Activated T-cell treated with anti-CD3 and anti-CD28 coated beads for 24 hours (primary cell): ENCODE measurements around the gene ZNF385B.
"Not testable (repeated sequence)": the region's sequence is repeated elsewhere in the genome, so short reads cannot be mapped to it uniquely, and the experiment has no call there.

ENCODE experiments used
- DNase-seq: peaks from one replicate; pipeline ENCODE4 v3.0.0-alpha.2; 2020; ENCODE audit warnings: low read depth

The ZNF385B gene

DNA sequence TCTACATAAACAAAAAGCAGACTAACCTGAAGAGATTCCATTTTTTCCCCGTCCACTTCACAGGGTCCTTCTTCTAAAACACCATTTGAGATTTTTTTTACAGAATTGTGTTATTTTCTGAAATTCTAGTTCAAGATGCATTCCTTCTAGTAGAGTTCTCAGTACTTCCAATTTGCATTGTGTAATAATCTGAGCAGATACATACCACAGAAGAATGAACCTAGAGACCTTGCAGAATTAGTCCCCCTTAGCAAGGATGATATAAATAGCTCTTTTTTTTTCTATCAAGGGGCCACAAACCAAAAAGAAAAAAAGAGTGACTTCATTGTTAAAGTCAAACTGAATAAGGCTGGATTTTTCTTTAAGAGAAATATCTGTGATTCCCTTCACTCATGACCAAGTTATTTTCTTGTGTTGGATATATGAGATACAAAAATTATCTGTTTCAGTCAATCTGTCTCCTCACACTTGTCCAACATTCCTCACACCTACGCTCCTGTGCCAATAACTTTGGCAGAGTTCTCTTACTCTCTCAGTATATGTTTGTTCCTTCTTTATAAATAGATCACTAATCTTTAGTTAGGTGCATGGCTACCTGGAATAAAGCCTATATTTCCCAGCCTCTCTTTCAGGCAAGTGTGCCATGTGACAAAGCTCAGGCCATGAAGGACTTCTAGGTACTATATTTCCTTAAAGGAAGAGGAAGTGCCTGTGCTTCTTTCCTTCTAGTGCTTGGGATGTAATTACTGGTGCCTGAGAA, 183.5 kb downstream of the ZNF385B start:
- DNase-seq, result no peak

- DNase-seq, result no peak
Measured at GRCh38 chr2:179677077-179677688, 184.2 kb downstream of the ZNF385B start.

DNA sequence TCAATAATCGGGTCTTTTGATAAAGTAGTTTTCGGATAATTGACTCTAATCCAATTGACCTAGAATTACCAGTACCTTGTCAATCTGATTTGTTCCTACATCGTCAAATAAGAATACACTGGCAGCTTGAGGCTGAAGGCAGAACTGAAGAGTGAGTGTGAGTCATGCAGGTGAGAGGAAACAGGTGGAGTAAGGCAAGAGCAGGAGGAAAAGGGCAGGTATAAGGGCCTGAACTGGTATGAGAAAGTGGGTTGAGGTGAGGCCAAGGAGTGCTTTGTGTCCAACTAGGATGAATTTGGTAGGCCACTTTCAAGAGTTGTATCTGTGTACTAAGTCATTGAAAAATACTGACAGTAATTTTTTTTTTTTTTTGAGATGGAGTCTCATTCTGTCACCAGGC, 186.0 kb downstream of the ZNF385B start:
- no peak for DNase-seq

DNA sequence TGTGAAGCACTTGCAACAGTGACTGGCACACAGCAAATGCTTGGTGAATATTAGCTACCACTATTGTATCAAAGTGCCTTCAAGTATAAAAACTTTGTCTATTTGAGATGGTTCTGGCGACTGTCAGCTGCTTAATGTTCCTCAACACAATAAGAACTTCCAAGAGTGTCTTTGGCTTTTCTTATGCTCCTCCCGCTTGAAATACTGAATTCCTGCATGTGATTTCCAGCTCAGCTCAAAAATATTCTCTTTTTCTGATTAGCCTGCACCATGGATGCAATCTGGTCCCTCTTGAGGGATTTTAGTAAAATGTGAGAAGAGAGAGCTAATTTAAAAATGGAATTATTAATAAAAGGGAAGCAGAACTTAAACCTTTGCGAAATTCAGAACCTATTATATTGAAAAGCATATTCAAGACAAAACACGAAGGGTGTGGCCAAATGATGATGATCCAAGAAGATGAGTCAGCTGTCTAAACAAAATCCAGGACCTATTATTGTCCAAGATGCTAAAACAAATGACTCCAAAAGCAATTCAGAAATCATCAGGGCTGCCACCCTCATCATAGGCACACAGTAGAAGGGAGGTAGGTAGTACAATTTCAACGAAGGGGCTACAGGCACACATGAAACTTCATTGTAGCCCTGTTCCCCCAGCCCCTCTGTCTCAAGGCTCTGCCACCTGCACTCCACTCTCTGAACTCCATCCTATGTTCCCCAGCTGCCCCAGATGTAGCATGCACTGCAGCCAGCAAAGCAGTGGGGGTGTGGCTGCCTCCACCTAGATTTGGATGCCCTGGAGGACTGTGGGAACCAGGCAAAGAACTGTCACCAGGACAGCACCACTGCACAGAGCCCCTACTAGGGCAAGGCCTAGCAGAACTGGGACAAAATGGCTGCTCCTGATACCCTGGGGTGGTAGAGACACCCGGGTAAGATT, 190.1 kb downstream of the ZNF385B start:
- no peak for DNase-seq

- DNase-seq, result no peak
Measured at GRCh38 chr2:179669196-179669595, 192.2 kb downstream of the ZNF385B start.

- DNase-seq, result no peak
Measured at GRCh38 chr2:179664972-179665812, 196.2 kb downstream of the ZNF385B start.

DNA sequence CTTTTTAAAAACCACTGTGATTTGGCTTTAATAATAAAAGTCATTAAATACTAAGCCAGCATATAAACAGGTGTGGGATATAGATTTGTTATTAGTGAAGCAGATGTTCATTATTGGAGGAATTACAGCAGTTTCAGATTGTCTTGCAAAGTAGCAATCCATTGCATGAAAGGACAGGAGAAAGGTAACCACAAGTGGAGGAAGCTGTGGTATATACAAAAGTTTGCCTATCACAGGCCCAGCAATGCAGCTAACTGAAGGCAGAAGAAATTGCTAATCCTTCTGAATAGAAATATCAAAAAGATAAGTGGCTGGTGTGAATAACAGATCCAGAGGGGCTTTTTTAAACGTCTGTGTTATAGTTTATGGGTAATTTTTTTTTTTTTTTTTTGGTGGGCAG, 199.4 kb downstream of the ZNF385B start:
- DNase-seq, result no peak

DNA sequence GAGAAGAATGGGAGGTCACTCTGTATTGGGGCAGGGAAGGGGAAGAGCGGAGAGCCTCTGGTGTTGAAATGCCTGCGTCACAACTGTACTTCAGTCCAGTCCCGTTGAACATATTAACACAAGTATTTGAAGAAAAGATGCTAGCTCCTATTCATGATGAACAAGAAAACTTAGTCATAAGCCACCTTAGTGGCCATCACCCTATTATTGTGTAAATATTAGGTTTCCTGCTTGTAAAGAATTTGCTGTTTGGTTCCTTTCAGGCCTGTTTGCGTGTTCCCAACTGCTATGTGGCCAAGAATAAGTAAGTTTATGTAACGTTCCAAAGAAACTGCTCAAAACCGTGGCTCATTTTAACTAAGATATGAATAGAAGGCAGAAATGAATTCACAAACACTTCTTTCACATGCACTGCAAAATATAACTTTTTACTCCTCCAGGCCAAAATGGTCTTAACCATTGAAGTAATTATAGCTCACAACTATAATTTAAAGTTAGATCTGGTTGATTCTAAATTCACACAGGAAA, 204.3 kb downstream of the ZNF385B start:
- DNase-seq, result no peak

DNA sequence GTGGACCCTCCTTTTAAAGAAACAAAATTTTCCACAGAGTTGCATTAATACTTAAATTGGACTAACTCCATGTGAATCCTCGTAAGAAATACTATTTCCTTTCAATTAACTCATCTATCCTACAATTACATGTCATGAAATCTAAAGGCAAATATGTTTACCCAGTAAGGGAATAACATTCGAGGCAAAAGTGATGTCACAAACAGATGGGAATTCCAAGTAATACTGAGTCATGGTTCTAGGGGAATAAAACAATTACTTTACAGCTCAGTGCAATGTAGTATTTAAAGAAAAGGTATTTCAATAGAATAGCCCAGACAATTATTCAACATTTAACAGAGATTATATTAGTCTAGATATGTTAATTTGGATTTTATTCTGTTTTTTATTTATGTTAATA, 205.8 kb downstream of the ZNF385B start:
- DNase-seq, result no peak

GRCh38 chr2:179654806-179655205, 206.6 kb downstream of the ZNF385B start:
- no peak for DNase-seq

DNA sequence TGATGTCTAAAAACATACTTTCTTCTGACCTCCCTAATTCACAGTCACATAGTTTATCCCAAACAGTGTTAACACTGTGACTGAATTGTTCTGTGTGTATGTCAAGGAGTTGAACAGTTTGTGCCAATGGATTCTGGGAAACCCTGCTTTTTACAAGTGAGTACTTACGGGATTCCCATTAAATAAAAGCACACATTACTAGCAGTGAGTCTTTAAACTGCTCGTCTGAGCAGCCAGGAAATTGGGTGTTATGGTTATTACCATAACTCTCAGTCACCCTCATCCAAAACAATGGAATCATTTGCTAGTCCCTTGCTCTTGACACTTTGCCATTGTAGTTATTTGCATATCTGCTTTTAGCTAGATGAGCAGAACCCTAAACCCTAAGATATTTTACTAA, 209.1 kb downstream of the ZNF385B start:
- no peak for DNase-seq

- DNase-seq, result no peak
Measured at GRCh38 chr2:179650420-179650819, 211.0 kb downstream of the ZNF385B start.

- no peak for DNase-seq
Measured at GRCh38 chr2:179646862-179647587, 214.4 kb downstream of the ZNF385B start.

DNA sequence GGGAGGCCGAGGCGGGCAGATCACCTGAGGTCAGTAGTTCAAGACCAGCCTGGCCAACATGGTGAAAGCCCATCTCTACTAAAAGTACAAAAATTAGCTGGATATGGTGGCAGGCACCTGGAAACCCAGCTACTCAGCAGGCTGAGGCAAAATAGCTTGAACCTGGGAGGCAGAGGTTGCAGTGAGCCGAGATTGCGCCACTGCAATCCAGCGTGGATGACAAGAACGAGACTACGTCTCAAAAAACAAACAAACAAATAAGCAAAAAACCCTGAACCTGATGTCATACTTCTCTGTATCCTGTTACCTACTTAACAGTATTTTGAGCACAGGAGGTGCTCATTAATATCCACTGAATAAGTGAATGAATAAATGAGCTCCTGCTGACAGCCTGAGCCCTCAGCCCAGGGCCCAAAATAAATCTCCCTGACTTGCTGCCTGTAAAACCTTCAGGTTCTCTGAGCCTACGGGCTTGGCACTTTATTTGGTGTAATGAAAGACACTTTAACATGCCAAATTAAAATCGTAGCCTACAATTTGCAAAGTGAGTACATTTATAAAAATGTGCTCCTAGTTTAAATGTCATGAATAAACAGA, 215.1 kb downstream of the ZNF385B start:
- no peak for DNase-seq

DNA sequence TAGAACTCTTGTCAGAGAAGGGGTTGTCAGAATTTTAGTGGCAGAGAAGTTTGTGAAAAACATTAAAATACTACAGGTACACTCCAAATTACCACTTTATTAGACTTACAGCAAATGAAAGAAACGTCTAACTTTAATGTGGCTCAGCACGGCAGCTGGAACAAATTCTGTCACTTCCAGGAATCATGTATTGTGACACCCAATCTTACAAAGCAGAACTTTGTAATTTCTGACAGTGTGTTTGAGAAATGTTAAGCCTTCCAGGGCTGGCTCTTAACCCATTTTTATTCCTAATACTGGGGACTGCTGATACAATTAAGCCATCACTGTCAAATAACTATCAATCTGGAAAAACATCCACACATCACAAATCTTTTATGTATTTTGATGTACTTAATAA, 216.4 kb downstream of the ZNF385B start:
- no peak for DNase-seq

DNA sequence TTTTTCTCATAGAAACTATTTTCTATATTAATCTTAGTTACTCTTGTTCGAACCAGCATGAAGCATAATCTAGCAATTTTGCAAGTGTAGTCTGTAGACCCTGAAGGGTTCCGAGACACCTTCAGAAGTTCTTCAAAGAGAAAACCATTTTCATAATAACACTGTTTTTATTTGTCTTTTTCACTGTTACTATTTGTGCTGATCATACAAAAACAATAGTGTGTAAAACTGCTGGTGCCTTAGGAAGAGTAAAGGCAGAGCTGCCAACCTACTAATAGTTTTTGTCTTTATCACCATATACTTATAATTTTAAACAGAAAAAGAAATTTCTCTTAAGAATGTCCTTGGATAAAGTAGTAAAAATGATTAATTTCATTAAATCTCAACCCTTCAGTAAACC, 218.9 kb downstream of the ZNF385B start:
- DNase-seq, result no peak

- DNase-seq, result no peak
Measured at GRCh38 chr2:179636995-179637394, 224.4 kb downstream of the ZNF385B start.

- DNase-seq, result no peak
Measured at GRCh38 chr2:179636100-179636980, 225.1 kb downstream of the ZNF385B start.

- DNase-seq, result not testable (repeated sequence)
Measured at GRCh38 chr2:179631769-179632385, 229.5 kb downstream of the ZNF385B start.
